Erythroblast (primary cell): Measurements from ENCODE around the gene LHFPL6.

Experiments used
- GATA1 ChIP-seq: IDR thresholded peaks from 2 replicates; pipeline ENCODE4 v1.6.1; 2011; ENCODE audit warnings: low read depth, mild to moderate bottlenecking, control low read depth, low read length, moderate library complexity
- POLR2A ChIP-seq: IDR thresholded peaks from 2 replicates; pipeline ENCODE4 v1.6.1; 2011; ENCODE audit warnings: mild to moderate bottlenecking, low read length

GRCh38 chr13:39556866-39557265 lies 46.1 kb downstream of the LHFPL6 start:
- no peak for TF ChIP-seq POLR2A
- TF ChIP-seq GATA1 = no peak
